Neural cell (in vitro differentiated cells): ENCODE data around the gene FAM53B. TPM values are rescaled to one million over a fixed set of nuclear protein-coding genes. Genes with fewer than 3 reads are reported as not detected.

Experiments
- H2AFZ ChIP-seq: fragments of 200-600, 300-800 bp; sonication (generic), shearing (Covaris generic); 2 replicates; pipeline ENCODE4 v1.6.0; 2014; ENCODE audit warnings: low read depth, mild to moderate bottlenecking, antibody characterized with exemption, low read length, moderate library complexity
- H3F3A ChIP-seq: fragments of 200-600 bp; shearing (Covaris generic); 2 replicates; pipeline ENCODE4 v1.6.1; 2016; ENCODE audit warnings: mild to moderate bottlenecking, moderate library complexity, mixed read lengths, antibody characterized with exemption, low read length; ENCODE audit not compliant: insufficient read depth, poor library complexity, severe bottlenecking
- H3K27ac ChIP-seq: fragments of 200-600, 300-800 bp; sonication (generic), shearing (Covaris generic); 2 replicates; pipeline ENCODE4 v1.5.1; 2014; ENCODE audit warnings: mild to moderate bottlenecking, low read length, moderate library complexity
- H3K27me3 ChIP-seq: fragments of 300-800, 200-600 bp; sonication (generic), shearing (Covaris generic); 2 replicates; pipeline ENCODE4 v1.6.0; 2014; ENCODE audit warnings: mild to moderate bottlenecking, low read depth, low read length, moderate library complexity; ENCODE audit not compliant: insufficient read depth
- H3K36me3 ChIP-seq: fragments of 300-800, 200-600 bp; sonication (generic), shearing (Covaris generic); 2 replicates; pipeline ENCODE4 v1.5.1; 2014; ENCODE audit warnings: mild to moderate bottlenecking, antibody characterized with exemption, low read length, moderate library complexity; ENCODE audit not compliant: insufficient read depth
- H3K4me2 ChIP-seq: fragments of 300-800, 200-600 bp; sonication (generic), shearing (Covaris generic); 2 replicates; pipeline ENCODE4 v1.6.0; 2014; ENCODE audit warnings: mild to moderate bottlenecking, low read length
- H3K4me3 ChIP-seq: fragments of 300-800, 200-600 bp; sonication (generic), shearing (Covaris generic); 2 replicates; pipeline ENCODE4 v1.5.1; 2014; ENCODE audit warnings: mild to moderate bottlenecking, low read length, moderate library complexity
- H3K79me2 ChIP-seq: fragments of 200-600 bp; shearing (Covaris generic); replicated peaks from 2 replicates; pipeline ENCODE4 v1.6.0; 2014; ENCODE audit warnings: mild to moderate bottlenecking, low read length, moderate library complexity; ENCODE audit not compliant: insufficient read depth
- H3K9ac ChIP-seq: fragments of 300-800, 200-600 bp; sonication (generic), shearing (Covaris generic); 2 replicates; pipeline ENCODE4 v1.6.1; 2016; ENCODE audit warnings: mild to moderate bottlenecking, low read length, mixed read lengths
- H3K9me2 ChIP-seq: fragments of 200-600 bp; shearing (Covaris generic); 2 replicates; pipeline ENCODE4 v1.6.1; 2016; ENCODE audit warnings: mild to moderate bottlenecking, low read length, mixed read lengths; ENCODE audit not compliant: insufficient read depth
- H3K9me3 ChIP-seq: fragments of 200-600, 300-800 bp; sonication (generic), shearing (Covaris generic); 2 replicates; pipeline ENCODE4 v1.6.1; 2016; ENCODE audit warnings: mild to moderate bottlenecking, mixed run types, low read length, moderate library complexity, mixed read lengths
- H4K20me1 ChIP-seq: fragments of 200-600 bp; shearing (Covaris generic); 2 replicates; pipeline ENCODE4 v1.6.1; 2016; ENCODE audit warnings: mild to moderate bottlenecking, mixed run types; ENCODE audit not compliant: insufficient read depth
- CTCF ChIP-seq: fragments of 450-650 bp; IDR thresholded peaks from 2 replicates; pipeline ENCODE4 v1.5.1; 2014; ENCODE audit warnings: antibody characterized with exemption, mild to moderate bottlenecking, moderate library complexity; ENCODE audit not compliant: poor library complexity, severe bottlenecking
- EP300 ChIP-seq: fragments of 450-650 bp; conservative IDR thresholded peaks from 2 replicates; pipeline ENCODE4 v1.6.1; 2014; ENCODE audit warnings: antibody characterized with exemption, mild to moderate bottlenecking, moderate library complexity; ENCODE audit not compliant: poor library complexity, severe bottlenecking
- EZH2 ChIP-seq: fragments of 200-600, 300-800 bp; shearing (Covaris generic), sonication (generic); IDR thresholded peaks from 2 replicates; pipeline ENCODE4 v1.6.1; 2014; ENCODE audit warnings: antibody characterized with exemption, low read length, borderline replicate concordance, mild to moderate bottlenecking; ENCODE audit not compliant: insufficient read depth, poor library complexity, severe bottlenecking
- MXI1 ChIP-seq: fragments of 450-650 bp; conservative IDR thresholded peaks from 2 replicates; pipeline ENCODE4 v1.6.1; 2014; ENCODE audit warnings: antibody characterized with exemption, mild to moderate bottlenecking; ENCODE audit not compliant: poor library complexity, severe bottlenecking
- POLR2AphosphoS5 ChIP-seq: IDR thresholded peaks from 2 replicates; pipeline ENCODE4 v1.6.1; 2012
- RAD21 ChIP-seq: fragments of 450-650 bp; conservative IDR thresholded peaks from 2 replicates; pipeline ENCODE4 v1.6.1; 2014; ENCODE audit warnings: antibody characterized with exemption, mild to moderate bottlenecking, moderate library complexity
- REST ChIP-seq: IDR thresholded peaks from 2 replicates; pipeline ENCODE4 v1.6.1; 2012; ENCODE audit warnings: borderline replicate concordance
- SMC3 ChIP-seq: fragments of 450-650 bp; conservative IDR thresholded peaks from 2 replicates; pipeline ENCODE4 v1.6.1; 2014; ENCODE audit warnings: antibody characterized with exemption, mild to moderate bottlenecking, moderate library complexity; ENCODE audit not compliant: poor library complexity
- TAF1 ChIP-seq: IDR thresholded peaks from 2 replicates; pipeline ENCODE4 v1.6.1; 2012; ENCODE audit warnings: low read depth
- polyA plus RNA-seq: library from polyadenylated mRNA; depleted of rRNA; stranded (reverse); fragments of >200 nt; gene quantifications from 2 replicates; pipeline ENCODE4 v1.2.3, GENCODE V29; 2014

Gene FAM53B
- polyA plus RNA-seq, 1 donor from 2014 or later = 21.8 TPM

GRCh38 chr10:124653811-124654651 lies 90.1 kb downstream of the FAM53B start:
- no peak overlapping the region for H3K4me2 ChIP-seq
- H3K4me3 ChIP-seq = no peak overlapping the region
- no peak for TF ChIP-seq REST
- TF ChIP-seq EZH2 = no peak
- TF ChIP-seq CTCF = no peak
- H3K9me2 ChIP-seq = no peaks in the 10 kb centered on the region
- H3F3A ChIP-seq = no peaks in the 10 kb centered on the region
- H3K79me2 ChIP-seq = no peaks in the 10 kb centered on the region
- H3K9ac ChIP-seq = no peak overlapping the region
- H2AFZ ChIP-seq = no peak overlapping the region
- no peaks in the 10 kb centered on the region for H3K36me3 ChIP-seq
- H3K9me3 ChIP-seq = no peaks in the 10 kb centered on the region
- H3K27me3 ChIP-seq = no peaks in the 10 kb centered on the region
- H3K27ac ChIP-seq = no peak overlapping the region
- no peaks in the 10 kb centered on the region for H4K20me1 ChIP-seq

GRCh38 chr10:124653311-124653710 lies 90.9 kb downstream of the FAM53B start:
- no peak overlapping the region for H3K27ac ChIP-seq
- no peak overlapping the region for H2AFZ ChIP-seq
- no peaks in the 10 kb centered on the region for H3K9me3 ChIP-seq
- H3K79me2 ChIP-seq = no peaks in the 10 kb centered on the region
- H4K20me1 ChIP-seq = no peaks in the 10 kb centered on the region
- H3K36me3 ChIP-seq = no peaks in the 10 kb centered on the region
- no peaks in the 10 kb centered on the region for H3F3A ChIP-seq
- no peak overlapping the region for H3K9ac ChIP-seq
- H3K27me3 ChIP-seq = no peaks in the 10 kb centered on the region
- H3K4me3 ChIP-seq = no peak overlapping the region
- no peaks in the 10 kb centered on the region for H3K9me2 ChIP-seq
- H3K4me2 ChIP-seq = no peak overlapping the region
- no peak for TF ChIP-seq TAF1
- no peak for TF ChIP-seq RAD21
- TF ChIP-seq CTCF = no peak
- no peak for TF ChIP-seq POLR2AphosphoS5
- TF ChIP-seq REST = no peak
- no peak for TF ChIP-seq MXI1
- no peak for TF ChIP-seq EP300
- TF ChIP-seq SMC3 = no peak
- TF ChIP-seq EZH2 = no peak
